Panc1 (cell line): ENCODE data around the gene SIAH3. TPM values are rescaled to one million over a fixed set of nuclear protein-coding genes. Genes with fewer than 3 reads are reported as not detected.

Experiments used
- ATAC-seq: fragments of 200-7000 bp; cut with Tn5 transposase; 2 replicates; pipeline ENCODE4 v1.9.1; 2020; ENCODE audit warnings: mild to moderate bottlenecking, moderate library complexity
- BruUV-seq: library from RNA; stranded (reverse); fragments of 400-500 nt; replicated peaks from 2 replicates; lab custom pipeline; 2021; lab: Mats Ljungman, UMichigan
- CTCF ChIA-PET: fragments of 300-600 bp; sonication (Branson Sonifier 250); formaldehyde crosslinking; loops from one replicate; lab custom pipeline; 2022; ENCODE audit warnings: antibody characterized with exemption; lab: Charles Lee
- POLR2A ChIA-PET: fragments of 300-600 bp; sonication (Branson Sonifier 250); formaldehyde crosslinking; loops from one replicate; lab custom pipeline; 2022; ENCODE audit warnings: antibody characterized with exemption; lab: Charles Lee
- DNase-seq: peaks from one replicate; pipeline ENCODE4 v3.0.0-alpha.2; 2010; ENCODE audit warnings: low read depth, low spot score
- H3K27ac ChIP-seq: 2 replicates; pipeline ENCODE4 v1.5.1; 2011; ENCODE audit warnings: mild to moderate bottlenecking, low read length, inconsistent platforms
- H3K27me3 ChIP-seq: fragments of 200-500 bp; sonication (Bioruptor generic); 2 replicates; pipeline ENCODE4 v1.6.0; 2014; ENCODE audit warnings: low read length, inconsistent platforms; ENCODE audit not compliant: control insufficient read depth, insufficient read depth
- H3K36me3 ChIP-seq: fragments of 200-500 bp; sonication (Bioruptor generic); 2 replicates; pipeline ENCODE4 v1.5.1; 2014; ENCODE audit warnings: inconsistent platforms, mild to moderate bottlenecking, low read length, moderate library complexity; ENCODE audit not compliant: control insufficient read depth, insufficient read depth
- H3K4me1 ChIP-seq: 2 replicates; pipeline ENCODE4 v1.5.1; 2011; ENCODE audit warnings: inconsistent platforms, mild to moderate bottlenecking, low read length, moderate library complexity; ENCODE audit not compliant: control insufficient read depth, insufficient read depth
- H3K4me3 ChIP-seq, 2 experiments: 2 replicates each; pipeline ENCODE4 v1.5.1; 2011 to 2012; ENCODE audit warnings: low read depth in 2 of 2, low read length in 2 of 2, mild to moderate bottlenecking in 2 of 2, inconsistent platforms in 1 of 2, moderate library complexity in 1 of 2
- H3K9me3 ChIP-seq: fragments of 200-500 bp; sonication (Bioruptor generic); 2 replicates; pipeline ENCODE4 v1.5.1; 2014; ENCODE audit warnings: low read depth, mild to moderate bottlenecking, inconsistent platforms, low read length, moderate library complexity; ENCODE audit not compliant: control insufficient read depth, insufficient read depth
- CTCF ChIP-seq: fragments of 450-650 bp; IDR thresholded peaks from 2 replicates; pipeline ENCODE4 v1.5.1; 2017; ENCODE audit warnings: mild to moderate bottlenecking
- POLR2AphosphoS5 ChIP-seq: IDR thresholded peaks from 2 replicates; pipeline ENCODE4 v1.6.1; 2012; ENCODE audit warnings: mild to moderate bottlenecking, low read depth, low read length, moderate library complexity
- REST ChIP-seq, 2 experiments: IDR thresholded peaks; 2 replicates each; pipeline ENCODE4 v1.6.1; 2011 to 2012; ENCODE audit warnings: low read depth in 2 of 2, control low read depth in 1 of 2, low read length in 1 of 2, mild to moderate bottlenecking in 1 of 2, moderate library complexity in 1 of 2; ENCODE audit not compliant: insufficient read depth in 1 of 2
- SIN3A ChIP-seq: IDR thresholded peaks from 2 replicates; pipeline ENCODE4 v1.6.1; 2012; ENCODE audit warnings: low read depth, mild to moderate bottlenecking, low read length, moderate library complexity, borderline replicate concordance; ENCODE audit not compliant: insufficient read depth
- TCF7L2 ChIP-seq: IDR thresholded peaks from 2 replicates; pipeline ENCODE4 v1.6.1; 2011; ENCODE audit warnings: mild to moderate bottlenecking, low read depth, low read length, inconsistent platforms
- in situ Hi-C: cut with HindIII; loops from 2 replicates; pipeline ENCODE4 v1.10.0; 2016; ENCODE audit warnings: low sequenced_read_pairs, low pct_unique_long_range_greater_than_20kb
- intact Hi-C: fragments of 100-400 bp; cut with micrococcal nuclease; formaldehyde crosslinking; loops from one replicate; pipeline ENCODE4 v1.10.0; 2022; ENCODE audit not compliant: unreplicated experiment
- total RNA-seq: library from RNA; stranded (reverse); gene quantifications from one replicate; pipeline ENCODE4 v1.2.1, GENCODE V29; 2021; ENCODE audit not compliant: unreplicated experiment

SIAH3 gene
- total RNA-seq, 1 experiment from 2014 or later: not detected

- H3K4me1 ChIP-seq: no peaks in the 10 kb centered on the region
- POLR2A ChIA-PET: no interaction called here
- no peak overlapping the region for H3K4me3 ChIP-seq
- no peak overlapping the region for H3K27ac ChIP-seq
- in situ Hi-C loops: no loop called here
- intact Hi-C loops: no loop called here
- TF ChIP-seq SIN3A: no peak
- no peak for TF ChIP-seq CTCF
- no peak for TF ChIP-seq POLR2AphosphoS5
- no peak for TF ChIP-seq REST (IDR thresholded peaks at IDR 0.05; ENCODE audit: insufficient read depth in 1 of 2, low read depth in 2 of 2, low read length in 1 of 2)
- no peak for TF ChIP-seq TCF7L2
- H3K27me3 ChIP-seq: no peaks in the 10 kb centered on the region
- CTCF ChIA-PET: no interaction called here
- no peaks in the 10 kb centered on the region for H3K36me3 ChIP-seq
- BruUV-seq: no TSS peak
- DNase-seq: no peak
- no peak for ATAC-seq
- H3K9me3 ChIP-seq: no peaks in the 10 kb centered on the region
Observed at GRCh38 chr13:45833663-45834375, 17.7 kb downstream of the SIAH3 start.

- in situ Hi-C loops (no loop called here), intact Hi-C loops (no loop called here)
- no peak for DNase-seq
- no peak for ATAC-seq
- H3K4me1 ChIP-seq: no peaks in the 10 kb centered on the region
- TF ChIP-seq REST (IDR thresholded peaks at IDR 0.05; ENCODE audit: insufficient read depth in 1 of 2, low read depth in 2 of 2, low read length in 1 of 2): no peak
- no peak for TF ChIP-seq CTCF
- no peak for TF ChIP-seq TCF7L2
- TF ChIP-seq SIN3A: no peak
- no peak for TF ChIP-seq POLR2AphosphoS5
- no peaks in the 10 kb centered on the region for H3K9me3 ChIP-seq
- no peak overlapping the region for H3K4me3 ChIP-seq
- ChIA-PET POLR2A (no interaction called here), CTCF (no interaction called here)
- BruUV-seq: no TSS peak
- no peak overlapping the region for H3K27ac ChIP-seq
- H3K36me3 ChIP-seq: no peaks in the 10 kb centered on the region
- H3K27me3 ChIP-seq: no peaks in the 10 kb centered on the region
Observed at GRCh38 chr13:45833242-45833641, 18.3 kb downstream of the SIAH3 start.
